ENCODE results near the gene PLEKHA6. TPM values are rescaled to one million over a fixed set of nuclear protein-coding genes. Genes with fewer than 3 reads are reported as not detected.
"Not testable (repeated sequence)": the region's sequence is repeated elsewhere in the genome, so short reads cannot be mapped to it uniquely, and the experiment has no call there.

The PLEKHA6 gene
- total RNA-seq, 1 donor from 2014 or later, result 1.5 TPM

GRCh38 chr1:204316164-204316563, 43.6 kb downstream of the PLEKHA6 start:
- DNase-seq (ENCODE audit: low read depth in 2 of 2), result no peak

- no peak for DNase-seq (ENCODE audit: low read depth in 2 of 2)
Measured at GRCh38 chr1:204314893-204315658, 44.7 kb downstream of the PLEKHA6 start.

- no peak for DNase-seq (ENCODE audit: low read depth in 2 of 2)
Measured at GRCh38 chr1:204314171-204314892, 45.4 kb downstream of the PLEKHA6 start.

- DNase-seq (ENCODE audit: low read depth in 2 of 2), result peak in 1 of 2 donors; percentile 41
Measured at GRCh38 chr1:204313675-204314074, 46.1 kb downstream of the PLEKHA6 start.

GRCh38 chr1:204310970-204311369, 48.8 kb downstream of the PLEKHA6 start:
- DNase-seq (ENCODE audit: low read depth in 2 of 2), result not testable (repeated sequence)

GRCh38 chr1:204308023-204308628, 51.6 kb downstream of the PLEKHA6 start:
- DNase-seq (ENCODE audit: low read depth in 2 of 2), result no peak

- no peak for DNase-seq (ENCODE audit: low read depth in 2 of 2)
Measured at GRCh38 chr1:204307334-204307883, 52.3 kb downstream of the PLEKHA6 start.

- DNase-seq (ENCODE audit: low read depth in 2 of 2), result no peak
Measured at GRCh38 chr1:204306076-204306475, 53.7 kb downstream of the PLEKHA6 start.

- DNase-seq (ENCODE audit: low read depth in 2 of 2), result peak in 1 of 2 donors; percentile 22
Measured at GRCh38 chr1:204304067-204304466, 55.7 kb downstream of the PLEKHA6 start.

- no peak for DNase-seq (ENCODE audit: low read depth in 2 of 2)
Measured at GRCh38 chr1:204302769-204303168, 57.0 kb downstream of the PLEKHA6 start.

GRCh38 chr1:204301171-204301957, 58.4 kb downstream of the PLEKHA6 start:
- no peak for DNase-seq (ENCODE audit: low read depth in 2 of 2)

- DNase-seq (ENCODE audit: low read depth in 2 of 2), result no peak
Measured at GRCh38 chr1:204299814-204300365, 59.8 kb downstream of the PLEKHA6 start.

GRCh38 chr1:204296431-204296988, 63.2 kb downstream of the PLEKHA6 start:
- DNase-seq (ENCODE audit: low read depth in 2 of 2), result no peak

GRCh38 chr1:204295671-204296070, 64.1 kb downstream of the PLEKHA6 start:
- no peak for DNase-seq (ENCODE audit: low read depth in 2 of 2)

GRCh38 chr1:204294357-204294756, 65.4 kb downstream of the PLEKHA6 start:
- DNase-seq (ENCODE audit: low read depth in 2 of 2), result no peak

GRCh38 chr1:204293605-204294337, 66.0 kb downstream of the PLEKHA6 start:
- DNase-seq (ENCODE audit: low read depth in 2 of 2), result no peak

- DNase-seq (ENCODE audit: low read depth in 2 of 2), result no peak
Measured at GRCh38 chr1:204292740-204293139, 67.0 kb downstream of the PLEKHA6 start.

- no peak for DNase-seq (ENCODE audit: low read depth in 2 of 2)
Measured at GRCh38 chr1:204289280-204289679, 70.4 kb downstream of the PLEKHA6 start.

GRCh38 chr1:204288021-204288588, 71.6 kb downstream of the PLEKHA6 start:
- DNase-seq (ENCODE audit: low read depth in 2 of 2), result peak in 1 of 2 donors; percentile 12

GRCh38 chr1:204287466-204287891, 72.2 kb downstream of the PLEKHA6 start:
- no peak for DNase-seq (ENCODE audit: low read depth in 2 of 2)
